Heart left ventricle (tissue), 13 donors: ENCODE measurements around the gene LGALS9.

Source experiments
- CTCF ChIP-seq, 12 donors: fragments of 200-600 bp; sonication (generic) in 4 of 12; IDR thresholded peaks; one replicate each; pipeline versions ENCODE4 v1.5.0 to v1.8.0; 2018 to 2022; ENCODE audit warnings: antibody characterized with exemption in 12 of 12, mild to moderate bottlenecking in 5 of 12
- POLR2A ChIP-seq, 2 donors: fragments of 450-650 bp; IDR thresholded peaks; one replicate each; pipeline ENCODE4 v1.6.1; 2017; ENCODE audit warnings: antibody characterized with exemption in 2 of 2, mild to moderate bottlenecking in 2 of 2, moderate library complexity in 2 of 2
- donor health status: ischemic (EF 13 %, LVEDD 7.1; RV severe dilation, severe dysfunction).
- donor health status: DM: no; HTN: yes; CAD: no.
- donor health status: DM: no; HTN: no; CAD: no.
- donor health status: ischemic (EF 25% LVEDD 6.9; RV normal size, moderate dysfunction).
- donor health status: ischemic (EF 25% LVEDD 5.7; RV mildly dilated, moderate dysfunction).
- donor health status: ischemic (EF 35%, LVEDD 5.7; RV mildly dilated, moderate dysfunction).
- donor health status: nonischemic (EF 11% LVEDD 7.7; RV severe dilation, severe dysfunction).
- donor health status: DM: yes; HTN: yes; CAD: no.
- donor health status: PGD.
- donor health status: ischemic (EF 29% LVEDD 5.4; RV normal size, mild dysfunction).
- donor health status: nonischemic (EF 23%, LVEDD 6.1; RV moderate dilation, normal function).

DNA sequence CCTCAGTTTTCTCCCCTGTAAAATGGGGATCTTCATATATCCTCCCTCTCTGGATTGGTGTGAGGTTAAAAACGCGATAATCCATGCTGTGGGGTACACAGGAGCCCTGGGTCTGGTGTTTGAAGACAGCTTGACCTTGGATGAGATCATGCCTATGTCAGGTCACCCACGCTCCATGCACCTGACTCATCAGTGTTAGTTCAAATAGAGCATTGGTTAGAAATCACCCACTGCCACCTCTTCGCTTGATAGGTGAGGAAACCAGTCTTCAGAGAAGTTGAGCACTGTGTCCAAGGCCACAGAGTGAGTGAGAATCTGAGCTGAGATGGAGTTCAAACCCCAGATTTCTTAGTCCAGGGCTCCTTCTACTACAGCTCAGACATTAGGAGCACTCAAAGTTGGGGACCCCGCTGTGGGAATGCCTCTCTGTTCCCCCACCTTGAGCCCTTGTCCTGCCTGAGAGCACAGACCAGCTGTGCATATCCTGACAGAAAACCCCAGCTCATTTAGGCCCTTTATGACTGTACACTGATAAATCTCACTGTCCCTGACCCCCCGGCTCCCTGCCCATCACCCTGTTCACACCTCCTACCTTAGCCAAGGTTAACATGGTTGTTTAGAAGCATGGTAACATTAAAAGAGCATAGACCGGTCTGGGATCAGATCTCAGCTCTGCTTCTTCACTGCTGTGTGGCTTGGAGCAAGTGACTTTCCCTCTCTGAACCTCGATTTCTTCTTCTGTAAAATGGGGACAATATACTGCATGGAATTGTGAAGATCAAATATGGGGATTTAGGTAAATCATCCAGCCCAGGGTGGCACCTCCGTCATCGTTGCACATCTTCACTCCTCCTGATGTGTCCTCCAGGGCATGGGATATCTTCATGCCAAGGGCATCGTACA lies 22.4 kb upstream of the LGALS9 start:
- TF ChIP-seq CTCF (IDR thresholded peaks at IDR 0.05) (no peak), POLR2A (IDR thresholded peaks at IDR 0.05) (no peak)
